Ascending aorta (tissue), 2 donors: ENCODE measurements around the gene CCSAP. TPM values are rescaled to one million over a fixed set of nuclear protein-coding genes. Genes with fewer than 3 reads are reported as not detected.

Experiments used
- DNase-seq, 2 donors: peaks; one replicate each; pipeline ENCODE4 v3.0.0-alpha.2; 2019; ENCODE audit warnings: low spot score in 2 of 2
- H3K27ac ChIP-seq, 2 donors: fragments of 200-600 bp; sonication (generic); one replicate each; pipeline ENCODE4 v1.5.1; 2016 to 2017; ENCODE audit warnings: mild to moderate bottlenecking in 1 of 2
- H3K27me3 ChIP-seq: fragments of 200-600 bp; sonication (generic); one replicate; pipeline ENCODE4 v1.5.1; 2017
- H3K36me3 ChIP-seq, 2 donors: fragments of 200-600 bp; sonication (generic); one replicate each; pipeline ENCODE4 v1.5.1; 2016
- H3K4me1 ChIP-seq, 2 donors: fragments of 200-600 bp; sonication (generic); one replicate each; pipeline ENCODE4 v1.5.1; 2016 to 2017; ENCODE audit warnings: mild to moderate bottlenecking in 1 of 2
- H3K4me3 ChIP-seq, 2 donors: fragments of 200-600 bp; sonication (generic); one replicate each; pipeline ENCODE4 v1.5.1; 2016 to 2017; ENCODE audit warnings: mild to moderate bottlenecking in 1 of 2
- H3K9me3 ChIP-seq, 2 donors: fragments of 200-600 bp; sonication (generic); one replicate each; pipeline ENCODE4 v1.5.1; 2016
- CTCF ChIP-seq, 3 experiments: fragments of 200-600 bp in 2 of 3; fragments of 450-650 bp in 1 of 3; sonication (generic) in 2 of 3; IDR thresholded peaks; one replicate each; pipeline ENCODE4 v1.5.1; 2016 to 2019; ENCODE audit warnings: antibody characterized with exemption in 3 of 3, mild to moderate bottlenecking in 1 of 3, moderate library complexity in 1 of 3
- intact Hi-C: fragments of 100-400 bp; cut with DNase I; formaldehyde crosslinking; loops from one replicate; pipeline ENCODE4 v1.15.1; 2023
- total RNA-seq: library from RNA; depleted of rRNA; stranded (reverse); fragments of >200 nt; gene quantifications from one replicate; pipeline ENCODE4 v1.1.0, GENCODE V29; 2016

CCSAP gene
- total RNA-seq, 1 donor from 2014 or later, result 2.9 TPM

- Histone ChIP-seq H3K27me3 (no peaks in the 10 kb centered on the region), H3K36me3 (peaks cover 33 to 54% of the 10 kb centered on the region in 2 donors), H3K9me3 (no peaks in the 10 kb centered on the region), H3K4me3 (no peak overlapping the region), H3K27ac (no peak overlapping the region), H3K4me1 (no peaks in the 10 kb centered on the region)
- TF ChIP-seq CTCF (IDR thresholded peaks at IDR 0.05), result no peak
- DNase-seq, result no peak
- intact Hi-C loops, result no loop called here
Observed at GRCh38 chr1:229300099-229300757, 42.6 kb downstream of the CCSAP start.

- Histone ChIP-seq H3K4me3 (no peak overlapping the region), H3K27ac (no peak overlapping the region), H3K4me1 (no peaks in the 10 kb centered on the region), H3K9me3 (no peaks in the 10 kb centered on the region), H3K36me3 (peaks cover 33 to 45% of the 10 kb centered on the region in 2 donors), H3K27me3 (no peaks in the 10 kb centered on the region)
- no peak for DNase-seq
- no peak for TF ChIP-seq CTCF (IDR thresholded peaks at IDR 0.05)
- intact Hi-C loops, result no loop called here
Observed at GRCh38 chr1:229298887-229299503, 43.9 kb downstream of the CCSAP start.

GRCh38 chr1:229298420-229298819 lies 44.4 kb downstream of the CCSAP start:
- Histone ChIP-seq H3K4me3 (no peak overlapping the region), H3K36me3 (peaks cover 33 to 41% of the 10 kb centered on the region in 2 donors)
- intact Hi-C loops, result no loop called here

GRCh38 chr1:229297746-229298145 lies 45.1 kb downstream of the CCSAP start:
- Histone ChIP-seq H3K9me3 (no peaks in the 10 kb centered on the region), H3K27ac (no peak overlapping the region), H3K36me3 (peaks cover 28 to 38% of the 10 kb centered on the region in 2 donors), H3K4me1 (no peaks in the 10 kb centered on the region), H3K4me3 (no peak overlapping the region), H3K27me3 (no peaks in the 10 kb centered on the region)
- TF ChIP-seq CTCF (IDR thresholded peaks at IDR 0.05), result no peak
- intact Hi-C loops, result no loop called here
- DNase-seq, result no peak

More at GRCh38 chr1:229298420-229298819, 44.4 kb downstream of the CCSAP start:
- Histone ChIP-seq H3K27me3 (no peaks in the 10 kb centered on the region), H3K27ac (no peak overlapping the region), H3K4me1 (no peaks in the 10 kb centered on the region), H3K9me3 (no peaks in the 10 kb centered on the region)
- no peak for TF ChIP-seq CTCF (IDR thresholded peaks at IDR 0.05)
- no peak for DNase-seq

- no peaks in the 10 kb centered on the region for H3K27me3 ChIP-seq
- H3K9me3 ChIP-seq, result no peaks in the 10 kb centered on the region
- no peak overlapping the region for H3K4me3 ChIP-seq
- H3K27ac ChIP-seq, result no peak overlapping the region
- intact Hi-C loops, result no loop called here
- no peak for DNase-seq
- TF ChIP-seq CTCF (IDR thresholded peaks at IDR 0.05), result no peak
- no peaks in the 10 kb centered on the region for H3K4me1 ChIP-seq
- H3K36me3 ChIP-seq, result peaks cover 28 to 46% of the 10 kb centered on the region in 2 donors
Observed at GRCh38 chr1:229296541-229296941, 46.3 kb downstream of the CCSAP start.
